GM12878 (cell line): Measurements from ENCODE around the gene SYNJ2BP. TPM values are rescaled to one million over a fixed set of nuclear protein-coding genes. Genes with fewer than 3 reads are reported as not detected.

ENCODE experiments used
- ATAC-seq: fragments of 200-7000 bp; cut with Tn5 transposase; 3 replicates; pipeline ENCODE4 v1.9.1; 2020; ENCODE audit warnings: mild to moderate bottlenecking, moderate library complexity
- BruUV-seq: library from RNA; stranded (reverse); fragments of 400-500 nt; replicated peaks from 2 replicates; lab custom pipeline; 2021; lab: Mats Ljungman, UMichigan
- CTCF ChIA-PET: fragments of 300-600 bp; sonication (Branson Sonifier 250); formaldehyde crosslinking; extraction: SDS; loops from one replicate; lab custom pipeline; 2021; ENCODE audit warnings: inconsistent platforms; lab: Yijun Ruan, JAX
- POLR2A ChIA-PET: fragments of 350-600 bp; formaldehyde crosslinking; extraction: SDS; loops from one replicate; lab custom pipeline; 2021; ENCODE audit warnings: inconsistent platforms; lab: Charles Lee
- RAD21 ChIA-PET: fragments of 300-600 bp; sonication (Branson Sonifier 250); formaldehyde crosslinking; loops from one replicate; lab custom pipeline; 2023; ENCODE audit warnings: antibody characterized with exemption; ENCODE audit not compliant: unreplicated experiment; lab: Charles Lee
- SMC1A ChIA-PET: fragments of 300-600 bp; sonication (Branson Sonifier 250); formaldehyde crosslinking; loops from one replicate; lab custom pipeline; 2023; ENCODE audit not compliant: unreplicated experiment, uncharacterized antibody; lab: Charles Lee
- DNase-seq: peaks from one replicate; pipeline ENCODE4 v3.0.0-alpha.2; 2011; ENCODE audit warnings: low read depth, low spot score
- FAIRE-seq: peaks from 3 replicates; lab custom pipeline; 2011; peaks lifted over from hg19 to GRCh38; lab: Jason Lieb, UNC
- H2AFZ ChIP-seq: 2 replicates; pipeline ENCODE4 v1.6.0; 2011; ENCODE audit warnings: low read depth, low read length, control low read depth; ENCODE audit not compliant: control insufficient read depth
- H3K27ac ChIP-seq: 2 replicates; pipeline ENCODE4 v1.5.1; 2011; ENCODE audit warnings: control low read depth; ENCODE audit not compliant: control insufficient read depth, insufficient read depth
- H3K27me3 ChIP-seq, 2 experiments: replicated peaks in 1 of 2; 2 replicates each; pipeline versions ENCODE4 v1.6.0 to v1.6.1; 2011; ENCODE audit warnings: low read length in 1 of 2; ENCODE audit not compliant: control insufficient read depth in 2 of 2, insufficient read depth in 2 of 2
- H3K36me3 ChIP-seq, 2 experiments: 2 replicates each; pipeline ENCODE4 v1.5.1; 2011; ENCODE audit warnings: low read length in 1 of 2; ENCODE audit not compliant: control insufficient read depth in 2 of 2, insufficient read depth in 2 of 2
- H3K4me1 ChIP-seq: 2 replicates; pipeline ENCODE4 v1.6.1; 2011; ENCODE audit warnings: mild to moderate bottlenecking, low read length, moderate library complexity, mixed read lengths; ENCODE audit not compliant: control insufficient read depth, insufficient read depth
- H3K4me2 ChIP-seq: 2 replicates; pipeline ENCODE4 v1.6.0; 2011; ENCODE audit warnings: control low read depth; ENCODE audit not compliant: control insufficient read depth, insufficient read depth
- H3K4me3 ChIP-seq: fragments of 200-600 bp; sonication (generic); 2 replicates; pipeline ENCODE4 v1.5.1; 2016
- H3K79me2 ChIP-seq: 2 replicates; pipeline ENCODE4 v1.6.0; 2011; ENCODE audit warnings: low read length; ENCODE audit not compliant: control insufficient read depth, insufficient read depth
- H3K9ac ChIP-seq: 2 replicates; pipeline ENCODE4 v1.8.0; 2011; ENCODE audit warnings: low read length, control low read depth, mixed read lengths; ENCODE audit not compliant: control insufficient read depth, insufficient read depth
- H3K9me3 ChIP-seq: replicated peaks from 3 replicates; pipeline ENCODE4 v1.5.1; 2011; ENCODE audit warnings: mild to moderate bottlenecking, low read length; ENCODE audit not compliant: control insufficient read depth, insufficient read depth
- H4K20me1 ChIP-seq: 2 replicates; pipeline ENCODE4 v1.6.0; 2011; ENCODE audit not compliant: control insufficient read depth, insufficient read depth
- ATF7 ChIP-seq: fragments of 450-650 bp; IDR thresholded peaks from 2 replicates; pipeline ENCODE4 v1.6.1; 2016; ENCODE audit warnings: low read depth, mild to moderate bottlenecking
- BCL3 ChIP-seq: IDR thresholded peaks from 2 replicates; pipeline ENCODE4 v1.6.1; 2011; ENCODE audit warnings: borderline replicate concordance, low read depth, mild to moderate bottlenecking, moderate library complexity, low read length; ENCODE audit not compliant: insufficient read depth, poor library complexity, severe bottlenecking
- CBX5 ChIP-seq: sonication (generic); IDR thresholded peaks from 2 replicates; pipeline ENCODE4 v1.6.1; 2016; ENCODE audit warnings: low read depth, moderate library complexity, mild to moderate bottlenecking, inconsistent platforms
- E2F8 ChIP-seq: fragments of 450-650 bp; IDR thresholded peaks from 2 replicates; pipeline ENCODE4 v1.6.1; 2018; ENCODE audit warnings: mild to moderate bottlenecking, low read depth, moderate library complexity; ENCODE audit not compliant: partially characterized antibody
- HDAC2 ChIP-seq: fragments of 200-600 bp; sonication (generic); IDR thresholded peaks from 2 replicates; pipeline ENCODE4 v1.6.1; 2017
- JUNB ChIP-seq: IDR thresholded peaks from 2 replicates; pipeline ENCODE4 v1.6.1; 2016; ENCODE audit warnings: antibody characterized with exemption, mild to moderate bottlenecking
- KDM1A ChIP-seq: fragments of 200-600 bp; sonication (generic); IDR thresholded peaks from 2 replicates; pipeline ENCODE4 v1.6.1; 2016; ENCODE audit warnings: borderline replicate concordance
- PML ChIP-seq: IDR thresholded peaks from 2 replicates; pipeline ENCODE4 v1.6.1; 2012; ENCODE audit warnings: low read length, inconsistent platforms
- RAD51 ChIP-seq: fragments of 450-650 bp; IDR thresholded peaks from 2 replicates; pipeline ENCODE4 v1.6.1; 2016; ENCODE audit warnings: moderate library complexity, mild to moderate bottlenecking, inconsistent platforms
- SIX5 ChIP-seq: IDR thresholded peaks from 2 replicates; pipeline ENCODE4 v1.6.1; 2011; ENCODE audit warnings: mild to moderate bottlenecking, low read depth, low read length, moderate library complexity; ENCODE audit not compliant: severe bottlenecking
- SP1 ChIP-seq: IDR thresholded peaks from one replicate; pipeline ENCODE4 v1.6.1; 2011; ENCODE audit warnings: low read depth, low read length
- TCF3 ChIP-seq: IDR thresholded peaks from 2 replicates; pipeline ENCODE4 v1.6.1; 2012; ENCODE audit warnings: low read depth, mild to moderate bottlenecking, low read length, borderline replicate concordance; ENCODE audit not compliant: insufficient read depth
- TCF7 ChIP-seq: IDR thresholded peaks from 2 replicates; pipeline ENCODE4 v1.6.1; 2014; ENCODE audit warnings: antibody characterized with exemption, borderline replicate concordance
- USF1 ChIP-seq: IDR thresholded peaks from 2 replicates; pipeline ENCODE4 v1.6.1; 2011; ENCODE audit warnings: borderline replicate concordance, low read depth, mild to moderate bottlenecking, moderate library complexity, mixed read lengths, low read length; ENCODE audit not compliant: insufficient read depth; ENCODE audit errors: extremely low read length
- WRNIP1 ChIP-seq: IDR thresholded peaks from 2 replicates; pipeline ENCODE4 v1.6.1; 2011; ENCODE audit warnings: low read depth, low read length, improper control_type of control experiment, borderline replicate concordance
- ZNF274 ChIP-seq: IDR thresholded peaks from one replicate; pipeline ENCODE4 v1.8.0; 2011; ENCODE audit not compliant: insufficient read length, insufficient read depth
- WGBS: methylation state at CpG from one replicate; pipeline ENCODE4 v1.1.6; 2016; ENCODE audit warnings: low lambda C conversion rate; ENCODE audit not compliant: insufficient replicate concordance, insufficient coverage; ENCODE audit errors: missing lambda C conversion rate; 5-methylcytosine and 5-hydroxymethylcytosine counted together
- in situ Hi-C: fragments of 300-500 bp; cut with MboI; formaldehyde crosslinking; loops from 9 replicates; pipeline ENCODE4 v1.14.3; 2018; ENCODE audit warnings: mixed read lengths
- intact Hi-C: fragments of 100-400 bp; cut with micrococcal nuclease; formaldehyde crosslinking; loops from one replicate; pipeline ENCODE4 v1.14.2; 2022; ENCODE audit not compliant: unreplicated experiment
- polyA plus RNA-seq, 11 experiments: library from polyadenylated mRNA; depleted of rRNA in 4 of 11; unstranded in 6 of 11; stranded (reverse) in 5 of 11; fragments of >200 nt; fragmentation: Nextera tagmentation in 4 of 11; fragmentation: Illumina TruSeq in 1 of 11; extraction: Ambion mirVana in 4 of 11; extraction: Trizol in 1 of 11; gene quantifications; 1 replicate in 1 of 11; 2 replicates in 10 of 11; pipeline versions ENCODE4 v1.2.1 to v1.2.3, GENCODE V29; 2011 to 2016; ENCODE audit warnings: inconsistent platforms in 2 of 11, missing spikeins in 2 of 11, low read depth in 1 of 11
- total RNA-seq, 4 experiments: library from RNA; depleted of rRNA in 3 of 4; stranded (reverse); fragments of >200 nt in 3 of 4; fragmentation: Illumina TruSeq in 1 of 4; extraction: Trizol in 1 of 4; gene quantifications; 2 replicates each; pipeline versions ENCODE4 v1.2.1 to v1.2.3, GENCODE V29; 2013 to 2021

SYNJ2BP gene
- total and polyA plus RNA-seq, 10 of the 15 experiments (the other 5 are each of a cell fraction or from before 2014, with no cell fraction given), result 8.0 to 27.5 (median 17.5) TPM

GRCh38 chr14:70398706-70399431, 18.0 kb downstream of the SYNJ2BP start:
- 92% methylated on average over 18 of the region's 23 CpGs for WGBS
- Histone ChIP-seq H3K4me3 (no peak overlapping the region), H4K20me1 (no peaks in the 10 kb centered on the region), H2AFZ (no peak overlapping the region), H3K9me3 (peaks cover 11% of the 10 kb centered on the region; the same call in 2 of the 3 replicates), H3K4me1 (no peaks in the 10 kb centered on the region), H3K36me3 (peaks cover 0 to 4% of the 10 kb centered on the region in 2 experiments; a peak in 2 of 4 replicates), H3K9ac (no peak overlapping the region), H3K27ac (no peak overlapping the region), H3K79me2 (no peaks in the 10 kb centered on the region), H3K27me3 (no peaks in the 10 kb centered on the region), H3K4me2 (no peak overlapping the region)
- intact Hi-C loops, result no loop called here
- no TSS peak for BruUV-seq
- ChIA-PET SMC1A (interaction anchor here (2.5 kb wide), 1 partner anchor 8 kb away, joined by 6 read pairs; no protein-coding TSS in a partner anchor), POLR2A (no interaction called here), CTCF (no interaction called here), RAD21 (no interaction called here)
- DNase-seq, result no peak
- ATAC-seq, result no peak
- no peak for FAIRE-seq
- in situ Hi-C loops, result no loop called here
- TF ChIP-seq USF1 (no peak), SP1 (no peak), KDM1A (no peak), WRNIP1 (no peak), ZNF274 (no peak), HDAC2 (no peak), PML (no peak), JUNB (no peak), TCF3 (no peak), BCL3 (no peak), TCF7 (no peak), E2F8 (no peak), ATF7 (no peak), CBX5 (no peak), SIX5 (no peak), RAD51 (no peak)
